Uterus (tissue), 4 donors: ENCODE results near the gene SP1. TPM values are rescaled to one million over a fixed set of nuclear protein-coding genes. Genes with fewer than 3 reads are reported as not detected.

Experiments used
- DNase-seq, 2 donors: peaks; one replicate each; pipeline ENCODE4 v3.0.0-alpha.2; 2019 to 2020
- H3K27ac ChIP-seq, 2 donors: fragments of 200-600 bp; sonication (generic); 1 replicate in 1 of 2; 2 replicates in 1 of 2; pipeline ENCODE4 v1.5.1; 2016 to 2018
- H3K27me3 ChIP-seq, 2 donors: fragments of 200-600 bp; sonication (generic); one replicate each; pipeline ENCODE4 v1.5.1; 2018 to 2019; ENCODE audit warnings: control low read depth in 1 of 2
- H3K36me3 ChIP-seq, 2 donors: fragments of 200-600 bp; sonication (generic); one replicate each; pipeline ENCODE4 v1.5.1; 2019; ENCODE audit warnings: control low read depth in 1 of 2
- H3K4me1 ChIP-seq, 2 donors: fragments of 200-600 bp; sonication (generic); one replicate each; pipeline ENCODE4 v1.5.1; 2018 to 2019; ENCODE audit warnings: control low read depth in 1 of 2
- H3K4me3 ChIP-seq, 2 donors: fragments of 200-600 bp; sonication (generic); 1 replicate in 1 of 2; 2 replicates in 1 of 2; pipeline ENCODE4 v1.5.1; 2018 to 2019; ENCODE audit warnings: mild to moderate bottlenecking in 1 of 2
- H3K9me3 ChIP-seq, 2 donors: fragments of 200-600 bp; sonication (generic); one replicate each; pipeline ENCODE4 v1.5.1; 2019; ENCODE audit warnings: control low read depth in 1 of 2
- POLR2A ChIP-seq, 2 donors: fragments of 450-650 bp; IDR thresholded peaks; one replicate each; pipeline ENCODE4 v1.6.1; 2016; ENCODE audit warnings: antibody characterized with exemption in 2 of 2, mild to moderate bottlenecking in 1 of 2, moderate library complexity in 1 of 2
- intact Hi-C: fragments of 100-400 bp; cut with DNase I; formaldehyde crosslinking; loops from one replicate; pipeline ENCODE4 v1.15.1; 2023; ENCODE audit warnings: low total_unique reads
- total RNA-seq, 4 donors: library from RNA; depleted of rRNA in 3 of 4; stranded (reverse); fragments of >200 nt in 3 of 4; gene quantifications; one replicate each; pipeline versions ENCODE4 v1.1.0 to v1.2.4, GENCODE V29; 2014 to 2023
- TF ChIP-seq, protein P1 (sequence below), 4 experiments: fragments of 200-600 bp in 2 of 4; fragments of 450-650 bp in 2 of 4; sonication (generic) in 2 of 4; IDR thresholded peaks; one replicate each; pipeline ENCODE4 v1.5.1; 2016 to 2019; ENCODE audit warnings: antibody characterized with exemption in 4 of 4, mild to moderate bottlenecking in 2 of 4, moderate library complexity in 1 of 4
- donor health status: DM: yes; HTN: yes; CAD: no.

Gene SP1
- total RNA-seq, 4 donors from 2014 or later, result 58.8 to 127 (median 90.7) TPM

DNA sequence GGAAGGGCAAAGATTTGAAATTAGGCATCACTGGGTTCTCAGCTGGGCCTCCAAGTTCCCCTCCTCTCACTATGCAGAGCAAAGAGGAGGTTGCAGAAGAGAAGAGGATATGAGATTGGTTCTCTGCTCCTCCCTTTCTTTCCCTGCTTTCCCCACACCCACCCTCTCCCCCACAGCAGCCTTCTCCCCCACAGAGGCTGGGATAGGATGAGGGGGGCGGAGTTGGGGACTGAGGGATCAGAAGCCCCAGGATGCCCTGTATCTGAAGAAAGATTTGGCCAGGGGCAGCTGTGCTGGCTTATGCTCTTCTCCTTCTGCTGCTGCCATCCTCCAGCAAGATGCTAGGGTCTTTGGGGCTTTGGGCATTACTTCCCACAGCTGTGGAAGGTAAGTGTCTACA, 43.6 kb downstream of the SP1 start, which contains the start of gene AMHR2:
Gene AMHR2, plus strand, starts transcription at position 259 of the 400 bp plus-strand sequence. Its CDS starts 80 bp downstream, at position 339.
- Histone ChIP-seq H3K4me3 (no peak within 1 kb of the TSS), H3K4me1 (no peaks in the 10 kb centered on the region), H3K27me3 (no peaks in the 10 kb centered on the region), H3K27ac (no peak within 1 kb of the TSS), H3K36me3 (no peaks in the 10 kb centered on the region), H3K9me3 (no peaks in the 10 kb centered on the region)
- DNase-seq, result no peak
- TF ChIP-seq, protein P1, sequence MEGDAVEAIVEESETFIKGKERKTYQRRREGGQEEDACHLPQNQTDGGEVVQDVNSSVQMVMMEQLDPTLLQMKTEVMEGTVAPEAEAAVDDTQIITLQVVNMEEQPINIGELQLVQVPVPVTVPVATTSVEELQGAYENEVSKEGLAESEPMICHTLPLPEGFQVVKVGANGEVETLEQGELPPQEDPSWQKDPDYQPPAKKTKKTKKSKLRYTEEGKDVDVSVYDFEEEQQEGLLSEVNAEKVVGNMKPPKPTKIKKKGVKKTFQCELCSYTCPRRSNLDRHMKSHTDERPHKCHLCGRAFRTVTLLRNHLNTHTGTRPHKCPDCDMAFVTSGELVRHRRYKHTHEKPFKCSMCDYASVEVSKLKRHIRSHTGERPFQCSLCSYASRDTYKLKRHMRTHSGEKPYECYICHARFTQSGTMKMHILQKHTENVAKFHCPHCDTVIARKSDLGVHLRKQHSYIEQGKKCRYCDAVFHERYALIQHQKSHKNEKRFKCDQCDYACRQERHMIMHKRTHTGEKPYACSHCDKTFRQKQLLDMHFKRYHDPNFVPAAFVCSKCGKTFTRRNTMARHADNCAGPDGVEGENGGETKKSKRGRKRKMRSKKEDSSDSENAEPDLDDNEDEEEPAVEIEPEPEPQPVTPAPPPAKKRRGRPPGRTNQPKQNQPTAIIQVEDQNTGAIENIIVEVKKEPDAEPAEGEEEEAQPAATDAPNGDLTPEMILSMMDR (IDR thresholded peaks at IDR 0.05), result no peak
- TF ChIP-seq POLR2A (IDR thresholded peaks at IDR 0.05), result no peak
- intact Hi-C loops, result loop anchor here (5.0 kb wide), 1 partner anchor 71 kb away; no protein-coding TSS in a partner anchor

DNA sequence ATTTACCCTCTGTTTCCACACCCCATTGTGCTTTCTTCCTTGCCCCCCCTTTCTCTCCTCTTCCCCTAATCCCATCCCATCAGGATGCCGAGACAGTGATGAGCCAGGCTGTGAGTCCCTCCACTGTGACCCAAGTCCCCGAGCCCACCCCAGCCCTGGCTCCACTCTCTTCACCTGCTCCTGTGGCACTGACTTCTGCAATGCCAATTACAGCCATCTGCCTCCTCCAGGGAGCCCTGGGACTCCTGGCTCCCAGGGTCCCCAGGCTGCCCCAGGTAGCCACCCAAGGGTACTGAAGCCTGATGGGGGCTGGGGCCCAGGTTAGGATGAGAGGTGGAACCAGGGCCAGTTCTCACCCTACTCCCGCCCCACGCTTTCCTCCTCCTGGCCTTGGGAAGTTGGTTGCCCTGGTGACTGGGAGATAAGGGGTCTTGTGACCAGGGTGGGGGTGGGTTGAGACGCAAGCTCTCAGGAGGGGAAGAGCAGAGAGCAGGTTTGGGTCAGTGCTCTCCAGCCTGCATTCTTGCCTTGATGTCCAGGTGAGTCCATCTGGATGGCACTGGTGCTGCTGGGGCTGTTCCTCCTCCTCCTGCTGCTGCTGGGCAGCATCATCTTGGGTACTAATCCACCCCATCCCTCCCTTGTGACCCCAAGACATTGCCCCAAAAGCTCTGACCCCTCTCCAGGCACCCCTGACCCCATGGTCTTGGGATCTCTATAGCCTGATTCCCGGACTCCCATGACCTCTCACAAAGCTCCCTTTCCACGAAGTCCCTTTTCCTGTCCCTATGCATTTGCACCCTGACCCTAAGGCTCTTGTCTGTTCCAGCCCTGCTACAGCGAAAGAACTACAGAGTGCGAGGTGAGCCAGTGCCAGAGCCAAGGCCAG, 44.9 kb downstream of the SP1 start:
- peak overlapping the region in 1 of 2 donors; percentile 18 for H3K4me3 ChIP-seq

DNA sequence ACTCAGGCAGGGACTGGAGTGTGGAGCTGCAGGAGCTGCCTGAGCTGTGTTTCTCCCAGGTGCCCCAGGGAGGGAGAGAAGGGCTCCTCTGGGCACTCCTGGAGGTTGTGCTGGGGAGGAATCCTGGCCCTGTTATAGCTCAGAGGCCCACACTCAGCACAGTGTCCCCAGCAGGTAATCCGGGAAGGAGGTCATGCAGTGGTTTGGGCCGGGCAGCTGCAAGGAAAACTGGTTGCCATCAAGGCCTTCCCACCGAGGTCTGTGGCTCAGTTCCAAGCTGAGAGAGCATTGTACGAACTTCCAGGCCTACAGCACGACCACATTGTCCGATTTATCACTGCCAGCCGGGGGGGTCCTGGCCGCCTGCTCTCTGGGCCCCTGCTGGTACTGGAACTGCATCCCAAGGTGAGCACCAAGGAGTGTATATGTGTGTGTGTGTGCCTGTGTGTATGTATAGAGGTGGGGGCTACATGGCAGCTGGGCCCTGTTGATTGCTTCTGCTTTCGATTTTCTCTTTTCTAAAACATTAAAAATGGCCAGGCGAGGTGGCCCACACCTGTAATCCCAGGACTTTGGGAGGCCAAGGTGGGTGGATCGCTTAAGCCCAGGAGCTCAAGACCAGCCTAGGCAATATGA, 45.7 kb downstream of the SP1 start:
- intact Hi-C loops, result no loop called here
- DNase-seq, result no peak
- no peaks in the 10 kb centered on the region for H3K27me3 ChIP-seq
- no peak overlapping the region for H3K27ac ChIP-seq
- H3K4me1 ChIP-seq, result no peaks in the 10 kb centered on the region
- TF ChIP-seq POLR2A (IDR thresholded peaks at IDR 0.05), result no peak
- TF ChIP-seq, protein P1 (IDR thresholded peaks at IDR 0.05), result no peak
- H3K9me3 ChIP-seq, result no peaks in the 10 kb centered on the region
- H3K36me3 ChIP-seq, result no peaks in the 10 kb centered on the region
- peak overlapping the region in 1 of 2 donors; percentile 18 for H3K4me3 ChIP-seq

More for the DNA sequence above, 44.9 kb downstream of the SP1 start:
- TF ChIP-seq POLR2A (IDR thresholded peaks at IDR 0.05), result no peak
- TF ChIP-seq, protein P1 (IDR thresholded peaks at IDR 0.05), result no peak
- intact Hi-C loops, result loop anchor here (5.0 kb wide), 1 partner anchor 73 kb away; no protein-coding TSS in a partner anchor
- no peaks in the 10 kb centered on the region for H3K27me3 ChIP-seq
- H3K27ac ChIP-seq, result no peak overlapping the region
- H3K4me1 ChIP-seq, result no peaks in the 10 kb centered on the region
- no peaks in the 10 kb centered on the region for H3K9me3 ChIP-seq
- no peaks in the 10 kb centered on the region for H3K36me3 ChIP-seq
- no peak for DNase-seq

DNA sequence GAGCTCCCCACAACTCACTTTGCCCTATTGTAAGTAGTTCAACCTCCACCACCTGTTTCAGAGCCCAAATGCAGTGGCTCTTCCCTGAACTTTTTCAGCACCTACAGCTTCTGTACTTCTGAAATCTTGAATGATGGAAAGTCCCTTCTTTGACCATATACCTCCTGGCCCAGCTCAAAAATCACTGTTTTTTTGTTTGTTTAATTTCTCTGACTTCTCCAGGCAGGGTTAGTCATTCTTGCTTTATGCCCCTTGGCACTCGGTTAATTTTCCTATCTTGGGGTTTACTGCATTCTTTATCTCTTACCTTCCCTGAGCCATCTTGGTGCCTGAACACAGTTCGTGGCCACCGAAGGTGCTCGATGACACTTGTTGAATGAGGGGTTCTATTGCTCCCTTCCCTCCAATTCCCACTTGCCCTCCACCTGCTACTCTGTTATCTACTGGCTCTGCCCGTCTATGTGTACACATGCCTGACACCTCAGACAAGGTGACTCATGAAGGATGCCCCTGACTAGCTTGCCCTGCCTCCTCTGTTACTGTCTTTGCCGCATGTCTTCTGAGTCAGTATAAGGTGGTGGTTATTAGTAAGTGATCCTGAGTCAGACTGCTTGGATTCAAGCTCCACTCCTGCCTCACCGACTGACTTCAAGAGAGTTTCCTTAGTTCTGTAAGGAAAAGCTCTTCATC, 48.1 kb downstream of the SP1 start:
- Histone ChIP-seq H3K36me3 (no peaks in the 10 kb centered on the region), H3K4me3 (no peak overlapping the region), H3K4me1 (no peaks in the 10 kb centered on the region), H3K9me3 (no peaks in the 10 kb centered on the region), H3K27ac (no peak overlapping the region), H3K27me3 (no peaks in the 10 kb centered on the region)
- DNase-seq, result no peak
- TF ChIP-seq, protein P1 (IDR thresholded peaks at IDR 0.05), result no peak
- TF ChIP-seq POLR2A (IDR thresholded peaks at IDR 0.05), result no peak
- intact Hi-C loops, result no loop called here
